Raji (cell line): ENCODE data around the gene MCL1.

Experiments
- POLR2A ChIP-seq: IDR thresholded peaks from 2 replicates; pipeline ENCODE4 v1.6.1; 2011; ENCODE audit warnings: low read depth, low read length, control low read depth; ENCODE audit not compliant: insufficient read depth

MCL1 gene

GRCh38 chr1:150551784-150552127 is 27.7 kb downstream of the MCL1 start:
- no peak for TF ChIP-seq POLR2A

- no peak for TF ChIP-seq POLR2A
Observed at GRCh38 chr1:150551051-150551783, 28.2 kb downstream of the MCL1 start.

DNA sequence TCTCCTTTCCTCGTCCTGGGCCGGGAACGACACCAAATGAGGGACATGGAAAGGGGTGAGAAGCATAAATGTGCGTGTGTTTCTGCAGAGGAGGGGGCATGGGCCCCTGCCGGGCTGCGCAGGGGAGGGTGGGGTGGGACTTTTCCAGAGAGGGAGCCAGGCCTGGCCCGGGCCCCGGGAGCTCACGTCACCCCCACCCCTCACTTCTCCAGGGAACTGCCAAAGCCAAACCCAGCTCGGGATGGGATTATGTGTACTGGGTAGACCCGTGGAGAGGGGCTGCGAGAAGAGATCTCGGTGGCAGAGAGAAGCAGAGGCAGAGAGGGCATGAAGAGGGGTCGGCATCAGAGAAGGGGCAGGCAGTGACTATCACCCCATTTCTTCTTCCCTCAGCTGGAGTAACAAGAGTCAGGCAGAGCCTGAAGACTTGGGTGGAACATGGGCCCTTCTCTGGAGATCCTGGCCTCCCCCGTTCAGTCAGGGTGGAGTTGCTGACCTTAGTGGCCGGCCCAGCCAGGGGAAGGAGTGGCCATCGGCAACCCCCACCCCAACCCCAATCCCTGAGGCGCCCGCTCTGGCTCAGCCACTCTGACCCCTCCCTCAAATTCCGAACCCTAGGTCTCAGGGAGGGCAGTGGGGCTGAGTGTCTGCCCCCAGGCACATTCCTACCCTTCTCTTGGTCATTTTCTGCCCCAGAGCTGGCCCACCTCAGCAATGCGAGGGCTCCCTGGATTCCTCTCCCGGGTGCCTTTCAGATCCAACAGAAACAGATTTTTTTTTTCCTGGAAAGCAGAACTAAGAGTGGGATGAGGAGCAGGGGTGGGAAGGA is 29.0 kb downstream of the MCL1 start:
- no peak for TF ChIP-seq POLR2A

DNA sequence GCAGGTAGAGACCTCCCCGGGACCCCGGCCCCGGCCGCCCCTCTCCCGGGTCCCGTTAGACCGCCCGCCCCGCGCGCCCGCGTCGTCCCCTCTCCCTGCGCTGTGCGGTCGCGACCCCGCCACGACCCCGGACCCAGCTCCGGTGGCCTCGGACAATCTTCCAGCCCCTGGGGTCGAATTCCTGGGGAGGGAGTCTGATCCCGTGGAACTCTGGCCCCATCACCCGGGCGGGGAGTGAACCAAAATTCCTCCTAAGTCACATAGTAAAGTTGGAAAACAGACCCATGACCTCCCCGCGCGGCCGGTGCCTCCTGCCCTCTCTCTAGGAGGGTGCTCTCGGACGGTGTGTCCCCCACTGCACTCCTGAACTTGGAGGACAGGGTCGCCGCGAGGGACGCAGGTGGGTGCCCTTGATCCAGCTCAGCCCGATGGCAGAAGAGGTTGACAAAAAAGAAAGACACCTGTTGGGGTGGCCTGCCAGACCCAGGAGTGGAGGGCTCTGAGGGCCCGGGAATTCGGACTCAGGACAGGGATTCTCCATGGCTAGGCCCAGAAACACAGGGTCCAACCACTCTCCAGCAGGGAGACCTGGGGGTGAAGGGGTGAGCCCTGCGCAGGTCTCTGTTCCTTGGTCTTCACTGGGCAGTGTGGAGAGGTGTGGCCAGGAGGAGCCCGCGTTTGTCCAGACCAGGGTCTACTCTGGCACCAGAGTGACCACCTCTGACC is 29.8 kb downstream of the MCL1 start:
- TF ChIP-seq POLR2A, result no peak

GRCh38 chr1:150548632-150549495 is 30.5 kb downstream of the MCL1 start, which contains the start of gene ADAMTSL4:
ADAMTSL4 (plus strand) TSS chr1:150549408; CDS start chr1:150552289, 2,881 bp downstream.
- TF ChIP-seq POLR2A, result no peak

DNA sequence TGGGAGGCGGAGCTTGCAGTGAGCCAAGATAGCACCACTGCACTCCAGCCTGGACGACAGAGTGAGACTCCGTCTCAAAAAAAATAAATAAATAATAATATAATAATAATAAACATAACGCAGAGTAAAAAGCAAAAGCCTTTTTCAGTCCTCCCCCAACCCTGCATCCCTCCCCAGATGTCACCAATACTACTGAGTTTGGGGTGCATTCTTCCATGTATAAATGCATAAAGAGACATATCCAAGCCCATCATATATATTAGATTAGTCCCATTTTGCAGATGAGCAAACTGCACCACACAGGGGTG is 31.1 kb downstream of the MCL1 start:
- no peak for TF ChIP-seq POLR2A

- TF ChIP-seq POLR2A, result no peak
Observed at GRCh38 chr1:150546294-150546937, 33.0 kb downstream of the MCL1 start.

GRCh38 chr1:150545486-150546032 is 33.9 kb downstream of the MCL1 start:
- TF ChIP-seq POLR2A, result no peak

DNA sequence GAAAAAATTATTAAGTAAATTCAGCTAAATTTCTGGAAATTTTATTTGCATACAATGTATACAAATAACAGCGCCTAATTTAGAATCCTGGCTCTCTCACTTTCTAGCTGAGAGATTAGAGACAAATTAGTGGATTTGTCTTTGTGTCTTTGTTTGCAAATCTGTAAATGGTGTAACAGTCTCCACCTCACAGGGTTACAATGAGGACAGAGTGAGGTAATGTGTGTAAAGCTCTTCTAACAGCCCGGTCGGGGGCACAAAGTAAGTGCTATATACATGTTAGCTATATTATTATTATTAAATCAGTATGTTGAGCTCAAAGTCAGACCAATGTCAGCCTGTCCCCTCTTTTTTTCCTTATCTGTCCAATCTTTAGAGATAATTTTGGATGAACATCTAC is 35.2 kb downstream of the MCL1 start:
- no peak for TF ChIP-seq POLR2A

GRCh38 chr1:150543500-150544143 is 35.8 kb downstream of the MCL1 start:
- no peak for TF ChIP-seq POLR2A

- no peak for TF ChIP-seq POLR2A
Observed at GRCh38 chr1:150537732-150538684, 41.4 kb downstream of the MCL1 start.

DNA sequence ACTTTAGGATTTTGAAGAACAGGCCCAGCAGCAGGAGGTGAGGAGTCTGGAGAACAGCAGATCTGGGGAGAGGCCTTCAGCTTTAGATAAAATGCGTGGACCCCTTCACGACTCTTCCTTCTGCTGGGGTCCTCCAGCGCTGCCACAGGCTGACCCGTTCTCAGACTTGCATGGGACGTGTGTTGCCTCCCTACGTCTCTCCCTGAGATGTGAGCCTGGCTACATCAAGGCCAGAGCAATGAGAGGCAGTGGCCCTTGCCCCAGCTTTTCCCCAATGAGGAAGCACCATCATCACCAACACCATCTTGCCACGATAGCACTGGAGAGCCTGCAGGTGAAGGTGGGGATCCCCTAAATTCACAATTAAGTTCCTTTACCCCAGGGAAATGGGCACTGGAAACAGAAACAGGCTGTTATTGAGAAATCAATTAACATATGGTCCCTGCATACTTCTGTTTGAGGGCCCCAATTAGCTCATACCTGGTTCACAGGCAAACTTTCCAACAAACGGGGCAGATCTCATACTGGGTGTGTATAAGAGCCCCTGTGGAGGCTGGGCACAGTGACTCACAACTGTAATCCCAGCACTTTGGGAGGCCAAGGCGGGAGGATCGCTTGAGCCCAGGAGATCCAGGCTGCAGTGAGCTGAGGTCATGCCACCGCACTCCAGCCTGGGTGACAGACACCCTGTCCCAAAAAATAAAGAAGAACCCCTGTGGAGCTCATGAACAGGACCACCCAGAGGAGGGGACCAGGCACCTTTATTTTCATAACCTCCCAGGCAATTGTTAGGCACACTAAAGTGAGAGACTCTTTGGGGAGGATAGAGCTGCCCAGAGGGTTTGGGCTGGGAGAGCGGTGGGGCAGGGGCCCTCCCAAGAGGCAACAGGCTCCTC is 42.3 kb downstream of the MCL1 start:
- no peak for TF ChIP-seq POLR2A
